Nephron (organoid): ENCODE data around the gene RASA2.

ENCODE experiments used
- H3K27ac Mint-ChIP-seq, 3 experiments: 2 replicates each; pipeline ENCODE4 v1.8.0; 2020; ENCODE audit warnings: mixed read lengths in 3 of 3, mild to moderate bottlenecking in 2 of 3, moderate library complexity in 1 of 3
- H3K27me3 Mint-ChIP-seq: 2 replicates; pipeline ENCODE4 v1.8.0; 2021; ENCODE audit warnings: low read depth, mild to moderate bottlenecking, moderate library complexity, mixed read lengths
- H3K36me3 Mint-ChIP-seq: 2 replicates; pipeline ENCODE4 v1.8.0; 2020; ENCODE audit warnings: low read depth, mixed read lengths
- H3K4me1 Mint-ChIP-seq: 2 replicates; pipeline ENCODE4 v1.8.0; 2020; ENCODE audit warnings: mixed read lengths
- H3K4me3 Mint-ChIP-seq, 3 experiments: 2 replicates each; pipeline ENCODE4 v1.8.0; 2020; ENCODE audit warnings: mild to moderate bottlenecking in 3 of 3, mixed read lengths in 3 of 3, moderate library complexity in 2 of 3
- H3K9me3 Mint-ChIP-seq: 2 replicates; pipeline ENCODE4 v1.8.0; 2020; ENCODE audit warnings: mixed read lengths
- CTCF ChIP-seq, 3 experiments: fragments of 200-600 bp; sonication (generic); IDR thresholded peaks; one replicate each; pipeline ENCODE4 v1.5.0; 2021; ENCODE audit warnings: antibody characterized with exemption in 3 of 3; ENCODE audit not compliant: unreplicated experiment in 3 of 3

RASA2 gene

DNA sequence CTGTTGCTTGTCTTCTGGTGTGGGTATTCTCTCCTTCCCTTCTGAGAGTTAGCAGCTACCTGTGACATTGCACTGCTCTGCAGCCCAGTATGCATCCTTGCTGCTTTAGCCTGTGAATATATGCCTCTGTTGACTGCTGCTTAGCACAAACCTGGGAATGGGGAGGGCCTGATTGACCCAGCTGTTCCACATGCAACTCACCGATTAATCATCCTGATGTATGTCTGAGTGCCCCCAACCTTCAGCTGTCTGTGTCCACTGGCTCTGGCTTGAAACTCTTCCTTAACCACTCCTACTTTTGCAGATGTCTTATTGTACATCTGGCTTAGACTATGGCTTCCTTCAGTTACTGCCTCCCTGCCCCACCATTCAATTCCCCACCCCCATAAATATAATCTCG is 119.1 kb downstream of the RASA2 start:
- peaks cover 15% of the 10 kb centered on the region for H3K9me3 Mint-ChIP-seq
- no peaks in the 10 kb centered on the region for H3K4me1 Mint-ChIP-seq
- H3K27ac Mint-ChIP-seq, result peak overlapping the region in 2 of 3 experiments; percentile 8 to 87
- no peak overlapping the region for H3K4me3 Mint-ChIP-seq
- TF ChIP-seq CTCF (IDR thresholded peaks at IDR 0.05; ENCODE audit: unreplicated experiment in 3 of 3), result no peak
- H3K36me3 Mint-ChIP-seq, result peaks cover 65% of the 10 kb centered on the region
- no peaks in the 10 kb centered on the region for H3K27me3 Mint-ChIP-seq

GRCh38 chr3:141608438-141608837 is 121.6 kb downstream of the RASA2 start:
- H3K27ac Mint-ChIP-seq, result peak overlapping the region in 2 of 3 experiments; percentile 26 to 83
- peaks cover 5% of the 10 kb centered on the region for H3K9me3 Mint-ChIP-seq
- H3K4me3 Mint-ChIP-seq, result peak overlapping the region in 1 of 3 experiments; percentile 63
- peaks cover 58% of the 10 kb centered on the region for H3K36me3 Mint-ChIP-seq
- TF ChIP-seq CTCF (IDR thresholded peaks at IDR 0.05; ENCODE audit: unreplicated experiment in 3 of 3), result no peak
- no peaks in the 10 kb centered on the region for H3K27me3 Mint-ChIP-seq
- H3K4me1 Mint-ChIP-seq, result no peaks in the 10 kb centered on the region

- Mint-ChIP-seq H3K4me1 (no peaks in the 10 kb centered on the region), H3K27me3 (no peaks in the 10 kb centered on the region), H3K27ac (no peak overlapping the region), H3K9me3 (no peaks in the 10 kb centered on the region), H3K36me3 (peaks cover 40% of the 10 kb centered on the region), H3K4me3 (no peak overlapping the region)
- TF ChIP-seq CTCF (IDR thresholded peaks at IDR 0.05; ENCODE audit: unreplicated experiment in 3 of 3), result no peak
These were observed 124.1 kb downstream of the RASA2 start for GRCh38 chr3:141610939-141611338.

DNA sequence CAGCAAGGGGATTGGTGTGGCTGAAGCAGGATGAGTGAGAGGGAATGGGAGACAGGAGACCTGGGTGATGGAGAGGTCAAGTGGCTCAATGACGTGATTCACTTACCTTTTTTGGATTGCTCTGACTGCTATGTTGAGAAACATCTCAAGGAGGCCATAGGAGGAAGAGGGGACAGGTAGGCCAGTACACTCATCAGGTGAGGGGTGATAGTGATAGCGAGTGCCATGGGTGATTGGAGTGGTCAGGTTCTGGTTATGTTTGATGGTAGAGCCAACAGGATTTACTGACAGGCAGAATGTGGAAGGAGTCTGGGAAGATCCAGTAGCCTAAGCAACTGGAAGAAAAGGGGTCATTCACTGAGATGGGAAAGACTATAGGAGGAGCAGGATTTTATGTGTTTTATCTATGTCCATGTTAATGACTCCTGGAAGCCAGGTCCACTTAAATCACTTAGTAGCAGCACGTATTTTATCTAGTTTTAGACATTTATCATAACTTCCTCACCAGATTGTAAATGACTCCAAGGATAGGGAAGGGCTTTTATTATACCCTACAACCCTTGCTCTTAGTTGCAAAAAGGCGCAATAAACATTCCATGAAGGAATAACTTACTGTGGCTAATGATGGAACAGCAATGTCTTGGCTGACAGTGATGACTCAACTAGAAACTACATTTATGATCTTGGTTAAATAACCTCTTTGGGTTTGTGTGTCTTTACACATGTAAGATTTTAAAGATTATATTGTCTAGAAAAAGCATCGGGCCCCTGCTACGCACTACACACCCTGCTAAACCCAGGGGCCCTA is 131.5 kb downstream of the RASA2 start:
- peaks cover 3% of the 10 kb centered on the region for H3K27me3 Mint-ChIP-seq
- no peak for TF ChIP-seq CTCF (IDR thresholded peaks at IDR 0.05; ENCODE audit: unreplicated experiment in 3 of 3)
- H3K9me3 Mint-ChIP-seq, result peaks cover 2% of the 10 kb centered on the region
- no peak overlapping the region for H3K27ac Mint-ChIP-seq
- H3K36me3 Mint-ChIP-seq, result peaks cover 22% of the 10 kb centered on the region
- H3K4me1 Mint-ChIP-seq, result no peaks in the 10 kb centered on the region
- no peak overlapping the region for H3K4me3 Mint-ChIP-seq

DNA sequence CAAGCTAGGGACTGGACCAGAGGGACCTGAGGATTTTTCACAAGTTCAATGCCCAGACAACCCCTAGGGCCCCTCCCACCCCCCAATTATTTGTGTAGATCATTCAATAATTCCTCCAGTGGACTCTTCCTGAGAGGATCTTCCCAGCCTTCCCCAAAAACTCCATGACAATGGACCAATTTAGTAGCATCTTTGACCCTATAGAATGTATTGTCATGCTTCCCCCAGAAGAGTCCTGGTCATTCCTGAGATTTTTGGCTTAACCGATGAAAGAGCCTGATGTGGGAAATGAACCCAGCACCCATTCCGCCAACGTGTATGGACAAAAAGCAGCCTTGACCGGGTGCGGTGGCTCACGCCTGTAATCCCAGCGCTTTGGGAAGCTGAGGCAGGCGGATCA is 132.1 kb downstream of the RASA2 start:
- Mint-ChIP-seq H3K4me1 (no peaks in the 10 kb centered on the region), H3K4me3 (no peak overlapping the region), H3K36me3 (peaks cover 22% of the 10 kb centered on the region), H3K27me3 (peaks cover 3% of the 10 kb centered on the region), H3K27ac (no peak overlapping the region), H3K9me3 (peaks cover 2% of the 10 kb centered on the region)
- no peak for TF ChIP-seq CTCF (IDR thresholded peaks at IDR 0.05; ENCODE audit: unreplicated experiment in 3 of 3)

DNA sequence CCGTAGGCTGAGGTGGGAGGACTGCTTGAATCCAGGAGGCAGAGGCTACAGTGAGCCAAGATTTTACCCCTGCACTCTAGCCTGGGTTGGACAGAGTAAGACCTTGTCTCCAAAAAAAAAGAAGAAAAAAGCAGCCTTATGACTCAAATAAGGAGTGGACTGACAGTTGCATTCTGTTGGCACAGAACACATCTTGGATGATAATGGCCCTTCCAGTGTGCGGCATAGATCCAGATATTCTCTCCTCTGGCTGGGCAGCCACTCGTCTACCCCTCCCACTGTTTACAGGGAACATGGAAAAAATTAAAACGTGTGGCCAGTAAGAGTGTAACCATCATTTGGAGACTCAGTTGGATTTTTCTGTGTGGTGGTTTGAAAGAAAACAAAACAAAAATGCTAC is 132.6 kb downstream of the RASA2 start:
- Mint-ChIP-seq H3K36me3 (peaks cover 20% of the 10 kb centered on the region), H3K9me3 (peaks cover 2% of the 10 kb centered on the region), H3K27ac (no peak overlapping the region), H3K27me3 (peaks cover 3% of the 10 kb centered on the region), H3K4me1 (no peaks in the 10 kb centered on the region), H3K4me3 (no peak overlapping the region)
- TF ChIP-seq CTCF (IDR thresholded peaks at IDR 0.05; ENCODE audit: unreplicated experiment in 3 of 3), result no peak
